Measurements from ENCODE around the gene BMPR1A.

DNA sequence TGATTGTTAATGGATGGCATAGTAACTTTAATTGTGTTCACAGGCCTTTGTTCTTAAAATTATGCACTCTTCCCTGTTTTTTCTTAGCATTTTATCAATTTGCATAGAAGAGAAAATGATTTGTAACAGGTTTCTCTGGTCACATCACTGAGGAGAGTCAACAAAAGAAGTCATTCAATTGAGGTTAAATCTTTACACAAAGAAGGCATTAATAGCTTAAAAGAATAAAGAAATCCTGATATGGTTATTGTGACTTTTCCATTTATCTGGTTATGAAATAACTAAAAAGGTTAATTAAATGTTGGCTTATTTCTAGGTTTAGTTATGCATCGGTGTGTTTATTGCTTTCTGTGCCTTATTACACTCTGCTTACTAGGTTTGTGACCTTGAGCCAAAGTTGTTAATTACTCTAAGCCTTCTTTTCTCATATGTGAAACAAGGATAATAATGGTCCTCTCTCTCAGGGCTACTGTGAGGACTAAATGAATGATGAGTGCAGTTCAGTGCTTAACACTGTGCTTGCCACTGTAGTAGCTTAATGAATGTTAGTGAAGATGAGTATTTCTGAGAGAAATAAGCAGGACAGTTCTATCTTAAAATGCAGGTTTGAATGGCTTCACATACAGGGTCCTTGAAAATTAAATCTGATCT is 12.1 kb downstream of the BMPR1A start:
- TF ChIP-seq LEF1 (IDR thresholded peaks at IDR 0.05; ENCODE audit: borderline replicate concordance) (no peak), FOXM1 (IDR thresholded peaks at IDR 0.05; ENCODE audit: borderline replicate concordance) (no peak), TARDBP (IDR thresholded peaks at IDR 0.05) (no peak), SP1 (IDR thresholded peaks at IDR 0.05) (no peak), SUZ12 (IDR thresholded peaks at IDR 0.05) (no peak), BHLHE40 (IDR thresholded peaks at IDR 0.05; ENCODE audit: borderline replicate concordance) (no peak), ELF4 (IDR thresholded peaks at IDR 0.05) (no peak)
- TF ChIP-seq, protein P1, sequence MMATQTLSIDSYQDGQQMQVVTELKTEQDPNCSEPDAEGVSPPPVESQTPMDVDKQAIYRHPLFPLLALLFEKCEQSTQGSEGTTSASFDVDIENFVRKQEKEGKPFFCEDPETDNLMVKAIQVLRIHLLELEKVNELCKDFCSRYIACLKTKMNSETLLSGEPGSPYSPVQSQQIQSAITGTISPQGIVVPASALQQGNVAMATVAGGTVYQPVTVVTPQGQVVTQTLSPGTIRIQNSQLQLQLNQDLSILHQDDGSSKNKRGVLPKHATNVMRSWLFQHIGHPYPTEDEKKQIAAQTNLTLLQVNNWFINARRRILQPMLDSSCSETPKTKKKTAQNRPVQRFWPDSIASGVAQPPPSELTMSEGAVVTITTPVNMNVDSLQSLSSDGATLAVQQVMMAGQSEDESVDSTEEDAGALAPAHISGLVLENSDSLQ (IDR thresholded peaks at IDR 0.05) = no peak
